Measurements from ENCODE around the gene TMX4. TPM values are rescaled to one million over a fixed set of nuclear protein-coding genes. Genes with fewer than 3 reads are reported as not detected.

Gene TMX4
- total RNA-seq, 2 experiments from 2014 or later = 21.2 to 21.8 TPM

GRCh38 chr20:7996898-7997297 is 22.7 kb downstream of the TMX4 start:
- ATAC-seq (peak; percentile 70), DNase-seq (peak; percentile 15)
- H3K4me3 Mint-ChIP-seq = no peak overlapping the region
- H3K9me3 Mint-ChIP-seq = peaks cover 11% of the 10 kb centered on the region
- TF ChIP-seq CTCF (IDR thresholded peaks at IDR 0.05) = no peak
- no peaks in the 10 kb centered on the region for H3K27me3 Mint-ChIP-seq
- no peaks in the 10 kb centered on the region for H3K4me1 Mint-ChIP-seq (ENCODE audit: low read depth)
- H3K27ac Mint-ChIP-seq = no peak overlapping the region
- intact Hi-C loops (cut with micrococcal nuclease) = no loop called here
- ChIA-PET POLR2A (no interaction called here), CTCF (no interaction called here)
- peaks cover 20% of the 10 kb centered on the region for H3K36me3 Mint-ChIP-seq (ENCODE audit: low read depth)

- ATAC-seq (no peak), DNase-seq (no peak)
- intact Hi-C loops (cut with micrococcal nuclease) = no loop called here
- no peak overlapping the region for H3K27ac Mint-ChIP-seq
- H3K4me3 Mint-ChIP-seq = no peak overlapping the region
- ChIA-PET POLR2A (no interaction called here), CTCF (interaction anchor here (1.5 kb wide), 1 partner anchor 59 kb away, joined by 5 read pairs; no protein-coding TSS in a partner anchor)
- H3K27me3 Mint-ChIP-seq = no peaks in the 10 kb centered on the region
- H3K36me3 Mint-ChIP-seq (ENCODE audit: low read depth) = peaks cover 13% of the 10 kb centered on the region
- H3K4me1 Mint-ChIP-seq (ENCODE audit: low read depth) = no peaks in the 10 kb centered on the region
- TF ChIP-seq CTCF (IDR thresholded peaks at IDR 0.05) = no peak
- H3K9me3 Mint-ChIP-seq = peaks cover 11% of the 10 kb centered on the region
These were observed 24.8 kb downstream of the TMX4 start for GRCh38 chr20:7994809-7995208.

- Mint-ChIP-seq H3K27me3 (no peaks in the 10 kb centered on the region), H3K36me3 (ENCODE audit: low read depth) (peaks cover 12% of the 10 kb centered on the region), H3K4me1 (ENCODE audit: low read depth) (no peaks in the 10 kb centered on the region), H3K27ac (no peak overlapping the region), H3K9me3 (peaks cover 11% of the 10 kb centered on the region), H3K4me3 (no peak overlapping the region)
- DNase-seq (no peak), ATAC-seq (no peak)
- TF ChIP-seq CTCF (IDR thresholded peaks at IDR 0.05) = no peak
- POLR2A ChIA-PET = no interaction called here
- intact Hi-C loops (cut with micrococcal nuclease) = no loop called here
- CTCF ChIA-PET = no interaction called here
These were observed 25.9 kb downstream of the TMX4 start for GRCh38 chr20:7993703-7994102.

- ATAC-seq (no peak), DNase-seq (no peak)
- TF ChIP-seq CTCF (IDR thresholded peaks at IDR 0.05) = no peak
- peaks cover 11% of the 10 kb centered on the region for H3K9me3 Mint-ChIP-seq
- no peak overlapping the region for H3K4me3 Mint-ChIP-seq
- no peak overlapping the region for H3K27ac Mint-ChIP-seq
- ChIA-PET CTCF (no interaction called here), POLR2A (no interaction called here)
- H3K36me3 Mint-ChIP-seq (ENCODE audit: low read depth) = peaks cover 12% of the 10 kb centered on the region
- H3K27me3 Mint-ChIP-seq = no peaks in the 10 kb centered on the region
- intact Hi-C loops (cut with micrococcal nuclease) = no loop called here
- no peaks in the 10 kb centered on the region for H3K4me1 Mint-ChIP-seq (ENCODE audit: low read depth)
These were observed 26.3 kb downstream of the TMX4 start for GRCh38 chr20:7993238-7993637.

- H3K27ac Mint-ChIP-seq = no peak overlapping the region
- ATAC-seq (no peak), DNase-seq (no peak)
- H3K36me3 Mint-ChIP-seq (ENCODE audit: low read depth) = peaks cover 13% of the 10 kb centered on the region
- H3K9me3 Mint-ChIP-seq = peaks cover 11% of the 10 kb centered on the region
- no peak overlapping the region for H3K4me3 Mint-ChIP-seq
- H3K27me3 Mint-ChIP-seq = no peaks in the 10 kb centered on the region
- TF ChIP-seq CTCF (IDR thresholded peaks at IDR 0.05) = no peak
- H3K4me1 Mint-ChIP-seq (ENCODE audit: low read depth) = no peaks in the 10 kb centered on the region
- intact Hi-C loops (cut with micrococcal nuclease) = no loop called here
- ChIA-PET POLR2A (interaction anchor here (0.6 kb wide), 1 partner anchor 29 kb away, joined by 3 read pairs; the partner anchor contains the start of gene TMX4), CTCF (interaction anchor here (1.5 kb wide), 1 partner anchor 19 kb away, joined by 3 read pairs; no protein-coding TSS in a partner anchor)
These were observed 29.2 kb downstream of the TMX4 start for GRCh38 chr20:7990385-7990784.
